Measurements from ENCODE around the gene DCST2. TPM values are rescaled to one million over a fixed set of nuclear protein-coding genes. Genes with fewer than 3 reads are reported as not detected.

DCST2 gene
- polyA plus RNA-seq, 1 donor from 2014 or later = 1.8 TPM

GRCh38 chr1:155070721-155071569 is 37.4 kb upstream of the DCST2 start:
- peak overlapping the region; percentile 72 for H3K27ac ChIP-seq (ENCODE audit: low read length)
- H3K9me3 ChIP-seq (ENCODE audit: low read length) = no peaks in the 10 kb centered on the region
- no peaks in the 10 kb centered on the region for H4K20me1 ChIP-seq (ENCODE audit: insufficient read depth)
- H3K4me3 ChIP-seq (ENCODE audit: low read length) = peak overlapping the region; percentile 63
- H3F3A ChIP-seq (ENCODE audit: insufficient read depth, low read length, poor library complexity, severe bottlenecking) = no peaks in the 10 kb centered on the region
- H3K9me2 ChIP-seq (ENCODE audit: insufficient read depth, low read length) = no peaks in the 10 kb centered on the region
- no peaks in the 10 kb centered on the region for H3K27me3 ChIP-seq (ENCODE audit: insufficient read depth, low read depth, low read length)
- H3K9ac ChIP-seq (ENCODE audit: low read length) = peak overlapping the region; percentile 64
- H2AFZ ChIP-seq (ENCODE audit: low read depth, low read length) = no peak overlapping the region
- TF ChIP-seq EZH2 (IDR thresholded peaks at IDR 0.05; ENCODE audit: borderline replicate concordance, insufficient read depth, low read length, poor library complexity, severe bottlenecking) (no peak), POLR2AphosphoS5 (IDR thresholded peaks at IDR 0.05) (peak; percentile 69), EP300 (conservative IDR thresholded peaks at IDR 0.05; ENCODE audit: poor library complexity, severe bottlenecking) (peak; percentile 47), CTCF (IDR thresholded peaks at IDR 0.05; ENCODE audit: poor library complexity, severe bottlenecking) (peak; percentile 58), SMC3 (conservative IDR thresholded peaks at IDR 0.05; ENCODE audit: poor library complexity) (peak; percentile 18), MXI1 (conservative IDR thresholded peaks at IDR 0.05; ENCODE audit: poor library complexity, severe bottlenecking) (peak; percentile 65), TAF1 (IDR thresholded peaks at IDR 0.05; ENCODE audit: low read depth) (peak; percentile 38), RAD21 (conservative IDR thresholded peaks at IDR 0.05) (no peak)
- TF ChIP-seq, protein P1, sequence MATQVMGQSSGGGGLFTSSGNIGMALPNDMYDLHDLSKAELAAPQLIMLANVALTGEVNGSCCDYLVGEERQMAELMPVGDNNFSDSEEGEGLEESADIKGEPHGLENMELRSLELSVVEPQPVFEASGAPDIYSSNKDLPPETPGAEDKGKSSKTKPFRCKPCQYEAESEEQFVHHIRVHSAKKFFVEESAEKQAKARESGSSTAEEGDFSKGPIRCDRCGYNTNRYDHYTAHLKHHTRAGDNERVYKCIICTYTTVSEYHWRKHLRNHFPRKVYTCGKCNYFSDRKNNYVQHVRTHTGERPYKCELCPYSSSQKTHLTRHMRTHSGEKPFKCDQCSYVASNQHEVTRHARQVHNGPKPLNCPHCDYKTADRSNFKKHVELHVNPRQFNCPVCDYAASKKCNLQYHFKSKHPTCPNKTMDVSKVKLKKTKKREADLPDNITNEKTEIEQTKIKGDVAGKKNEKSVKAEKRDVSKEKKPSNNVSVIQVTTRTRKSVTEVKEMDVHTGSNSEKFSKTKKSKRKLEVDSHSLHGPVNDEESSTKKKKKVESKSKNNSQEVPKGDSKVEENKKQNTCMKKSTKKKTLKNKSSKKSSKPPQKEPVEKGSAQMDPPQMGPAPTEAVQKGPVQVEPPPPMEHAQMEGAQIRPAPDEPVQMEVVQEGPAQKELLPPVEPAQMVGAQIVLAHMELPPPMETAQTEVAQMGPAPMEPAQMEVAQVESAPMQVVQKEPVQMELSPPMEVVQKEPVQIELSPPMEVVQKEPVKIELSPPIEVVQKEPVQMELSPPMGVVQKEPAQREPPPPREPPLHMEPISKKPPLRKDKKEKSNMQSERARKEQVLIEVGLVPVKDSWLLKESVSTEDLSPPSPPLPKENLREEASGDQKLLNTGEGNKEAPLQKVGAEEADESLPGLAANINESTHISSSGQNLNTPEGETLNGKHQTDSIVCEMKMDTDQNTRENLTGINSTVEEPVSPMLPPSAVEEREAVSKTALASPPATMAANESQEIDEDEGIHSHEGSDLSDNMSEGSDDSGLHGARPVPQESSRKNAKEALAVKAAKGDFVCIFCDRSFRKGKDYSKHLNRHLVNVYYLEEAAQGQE (IDR thresholded peaks at IDR 0.05; ENCODE audit: borderline replicate concordance) = no peak
- no peaks in the 10 kb centered on the region for H3K79me2 ChIP-seq (replicated peaks; ENCODE audit: insufficient read depth, low read length)
- peak overlapping the region; percentile 59 for H3K4me2 ChIP-seq (ENCODE audit: low read length)
- no peaks in the 10 kb centered on the region for H3K36me3 ChIP-seq (ENCODE audit: insufficient read depth, low read length)

DNA sequence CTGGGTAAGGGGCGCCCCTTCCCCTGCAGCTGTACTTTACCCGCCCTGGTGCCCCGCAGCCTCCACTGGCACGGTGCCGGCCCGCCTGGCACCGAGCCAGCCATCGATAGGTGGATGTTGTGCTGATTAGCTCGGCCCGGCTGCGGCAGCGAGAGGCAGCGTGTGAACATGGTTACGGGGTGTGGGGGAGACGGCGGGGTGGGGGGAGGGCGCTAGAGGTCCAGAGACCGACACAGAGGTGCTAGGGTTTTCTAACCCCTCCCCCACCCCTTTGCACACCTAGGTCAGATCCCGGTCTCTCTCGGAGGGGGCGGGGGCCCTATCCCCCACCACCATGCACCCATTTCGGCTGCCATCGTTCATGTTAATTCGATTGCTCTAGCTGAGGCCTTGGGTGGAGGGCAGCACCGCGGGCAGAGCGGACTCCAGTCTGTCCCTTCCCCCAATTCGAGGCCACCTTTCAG is 36.6 kb upstream of the DCST2 start:
- H3K4me2 ChIP-seq (ENCODE audit: low read length) = peak overlapping the region; percentile 59
- H4K20me1 ChIP-seq (ENCODE audit: insufficient read depth) = no peaks in the 10 kb centered on the region
- H3K27ac ChIP-seq (ENCODE audit: low read length) = peak overlapping the region; percentile 72
- TF ChIP-seq RAD21 (conservative IDR thresholded peaks at IDR 0.05) = no peak
- TF ChIP-seq TAF1 (IDR thresholded peaks at IDR 0.05; ENCODE audit: low read depth) = no peak
- no peak for TF ChIP-seq EP300 (conservative IDR thresholded peaks at IDR 0.05; ENCODE audit: poor library complexity, severe bottlenecking)
- no peak for TF ChIP-seq SMC3 (conservative IDR thresholded peaks at IDR 0.05; ENCODE audit: poor library complexity)
- TF ChIP-seq EZH2 (IDR thresholded peaks at IDR 0.05; ENCODE audit: borderline replicate concordance, insufficient read depth, low read length, poor library complexity, severe bottlenecking) = no peak
- TF ChIP-seq, protein P1 (IDR thresholded peaks at IDR 0.05; ENCODE audit: borderline replicate concordance) = no peak
- no peak for TF ChIP-seq POLR2AphosphoS5 (IDR thresholded peaks at IDR 0.05)
- TF ChIP-seq MXI1 (conservative IDR thresholded peaks at IDR 0.05; ENCODE audit: poor library complexity, severe bottlenecking) = no peak
- no peak for TF ChIP-seq CTCF (IDR thresholded peaks at IDR 0.05; ENCODE audit: poor library complexity, severe bottlenecking)
- H3K36me3 ChIP-seq (ENCODE audit: insufficient read depth, low read length) = no peaks in the 10 kb centered on the region
- no peaks in the 10 kb centered on the region for H3K27me3 ChIP-seq (ENCODE audit: insufficient read depth, low read depth, low read length)
- peak overlapping the region; percentile 64 for H3K9ac ChIP-seq (ENCODE audit: low read length)
- no peaks in the 10 kb centered on the region for H3K9me2 ChIP-seq (ENCODE audit: insufficient read depth, low read length)
- no peaks in the 10 kb centered on the region for H3F3A ChIP-seq (ENCODE audit: insufficient read depth, low read length, poor library complexity, severe bottlenecking)
- H3K9me3 ChIP-seq (ENCODE audit: low read length) = no peaks in the 10 kb centered on the region
- peak overlapping the region; percentile 63 for H3K4me3 ChIP-seq (ENCODE audit: low read length)
- no peaks in the 10 kb centered on the region for H3K79me2 ChIP-seq (replicated peaks; ENCODE audit: insufficient read depth, low read length)
- H2AFZ ChIP-seq (ENCODE audit: low read depth, low read length) = peak overlapping the region; percentile 14

All from neural cell (in vitro differentiated cells).